Common myeloid progenitor, CD34-positive (primary cell): ENCODE results near the gene ING5.

Experiments
- CTCF ChIA-PET: fragments of 350-600 bp; sonication (Branson Sonifier 250); formaldehyde crosslinking; loops from one replicate; lab custom pipeline; 2021; ENCODE audit warnings: antibody characterized with exemption; lab: Charles Lee
- POLR2A ChIA-PET: fragments of 350-600 bp; sonication (Branson Sonifier 250); formaldehyde crosslinking; loops from one replicate; lab custom pipeline; 2021; ENCODE audit warnings: antibody characterized with exemption; lab: Charles Lee
- DNase-seq, 3 donors: peaks; one replicate each; pipeline versions ENCODE4 v3.0.0 to v3.0.0-alpha.2; 2013
- H3K27ac ChIP-seq, 2 experiments: 1 replicate in 1 of 2; 2 replicates in 1 of 2; pipeline ENCODE4 v1.7.0; 2013; ENCODE audit warnings: inconsistent platforms in 2 of 2, low read length in 2 of 2, mild to moderate bottlenecking in 2 of 2, low read depth in 1 of 2, moderate library complexity in 1 of 2; ENCODE audit not compliant: severe bottlenecking in 2 of 2, insufficient read depth in 1 of 2, poor library complexity in 1 of 2
- H3K27me3 ChIP-seq, 5 experiments: replicated peaks in 2 of 5; 1 replicate in 3 of 5; 2 replicates in 2 of 5; pipeline versions ENCODE4 v1.6.1 to v1.7.0; 2013; ENCODE audit warnings: low read length in 4 of 5, mild to moderate bottlenecking in 2 of 5, moderate library complexity in 2 of 5, inconsistent platforms in 1 of 5; ENCODE audit not compliant: insufficient read depth in 5 of 5, control insufficient read depth in 4 of 5
- H3K36me3 ChIP-seq, 4 experiments: 1 replicate in 2 of 4; 2 replicates in 2 of 4; pipeline versions ENCODE4 v1.6.1 to v1.7.0; 2013; ENCODE audit warnings: low read length in 3 of 4, control low read depth in 1 of 4, mild to moderate bottlenecking in 1 of 4; ENCODE audit not compliant: control insufficient read depth in 4 of 4, insufficient read depth in 4 of 4
- H3K4me1 ChIP-seq, 4 experiments: 1 replicate in 3 of 4; 2 replicates in 1 of 4; pipeline versions ENCODE4 v1.6.1 to v1.7.1; 2013; ENCODE audit warnings: low read length in 3 of 4, mild to moderate bottlenecking in 3 of 4, control low read depth in 1 of 4, inconsistent platforms in 1 of 4, moderate library complexity in 1 of 4; ENCODE audit not compliant: control insufficient read depth in 4 of 4, insufficient read depth in 4 of 4; ENCODE audit errors: control extremely low read depth in 1 of 4
- H3K4me3 ChIP-seq, 7 experiments: 1 replicate in 4 of 7; 2 replicates in 3 of 7; pipeline versions ENCODE4 v1.5.1 to v1.7.0; 2013; ENCODE audit warnings: mild to moderate bottlenecking in 7 of 7, low read length in 6 of 7, moderate library complexity in 6 of 7, inconsistent platforms in 2 of 7, low read depth in 2 of 7, control low read depth in 1 of 7; ENCODE audit not compliant: insufficient read depth in 4 of 7, control insufficient read depth in 1 of 7; ENCODE audit errors: extremely low read depth in 1 of 7
- H3K9me3 ChIP-seq, 5 experiments: 1 replicate in 4 of 5; 2 replicates in 1 of 5; pipeline versions ENCODE4 v1.6.1 to v1.7.1; 2013; ENCODE audit warnings: low read length in 4 of 5, mild to moderate bottlenecking in 2 of 5, inconsistent platforms in 1 of 5, low read depth in 1 of 5, moderate library complexity in 1 of 5; ENCODE audit not compliant: control insufficient read depth in 4 of 5, insufficient read depth in 2 of 5; ENCODE audit errors: control extremely low read depth in 1 of 5
- WGBS: methylation state at CpG from one replicate; pipeline ENCODE4 v1.1.5; 2013; ENCODE audit not compliant: insufficient coverage; 5-methylcytosine and 5-hydroxymethylcytosine counted together

The ING5 gene

DNA sequence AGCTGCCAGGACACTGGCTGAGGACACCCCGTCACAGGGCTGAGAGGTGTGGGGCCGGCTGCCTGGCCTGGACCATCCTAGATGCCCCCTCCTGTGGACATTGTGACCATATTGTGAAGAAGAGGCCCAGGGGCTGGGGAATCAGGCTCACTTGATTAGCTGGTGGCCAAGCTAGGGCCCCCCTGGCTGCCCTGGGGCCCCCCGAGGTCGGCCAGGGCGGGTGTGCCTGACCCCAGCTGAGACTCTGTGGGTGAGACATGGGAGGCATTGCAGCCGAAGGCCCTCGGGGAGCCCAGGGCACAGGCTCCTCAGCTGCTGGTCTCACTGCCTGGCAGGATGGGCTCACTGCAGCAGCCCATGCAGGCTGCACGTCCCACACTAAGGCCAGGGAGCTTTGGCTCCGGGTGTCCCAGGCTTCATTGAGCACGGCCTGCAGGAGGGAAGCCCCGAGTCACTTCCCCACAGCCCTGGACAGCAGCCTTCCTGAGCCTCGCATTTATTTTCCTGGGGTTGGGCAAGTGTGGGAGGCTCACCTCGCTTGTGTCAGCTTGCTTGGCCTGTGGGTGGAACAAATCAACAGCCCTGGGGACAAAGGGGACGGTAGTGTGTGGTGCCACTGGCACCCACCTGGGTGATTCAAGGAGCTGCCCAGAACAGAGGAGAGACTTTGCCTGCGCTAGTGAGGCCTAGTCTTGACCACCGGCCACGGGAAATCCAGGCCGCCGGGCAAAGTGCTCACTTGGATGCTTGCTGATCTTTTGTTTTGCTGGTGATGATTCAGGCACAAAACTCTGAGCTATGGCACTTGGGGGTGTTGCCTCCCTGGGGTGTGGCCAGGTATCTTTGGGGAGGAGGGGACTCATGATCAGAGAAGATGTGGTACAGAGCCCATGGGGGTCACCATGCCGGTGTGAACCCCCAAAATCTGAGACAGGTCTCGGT lies 76.1 kb downstream of the ING5 start:
- H3K27me3 ChIP-seq: peaks cover 0 to 2% (median 0%) of the 10 kb centered on the region in 5 experiments
- WGBS: 90% methylated on average over 19 of the region's 21 CpGs
- DNase-seq: no peak
- H3K4me3 ChIP-seq: no peak overlapping the region
- no peak overlapping the region for H3K27ac ChIP-seq
- POLR2A ChIA-PET: no interaction called here
- no peaks in the 10 kb centered on the region for H3K36me3 ChIP-seq
- peaks cover 0 to 8% (median 3%) of the 10 kb centered on the region in 5 experiments for H3K9me3 ChIP-seq
- CTCF ChIA-PET: interaction anchor here (0.8 to 1.0 kb wide), 2 partner anchors 9 to 11 kb away, joined by 3 read pairs; no protein-coding TSS in a partner anchor
- peaks cover 0 to 9% (median 7%) of the 10 kb centered on the region in 4 experiments for H3K4me1 ChIP-seq
